Fibroblast of skin of left biceps (primary cell): ENCODE measurements around the gene ACIN1.
A peak's percentile ranks its signal among the peaks of the same experiment; 100 is the strongest.

Source experiments
- DNase-seq, 2 experiments: peaks; one replicate each; pipeline ENCODE4 v3.0.0-alpha.2; 2013; ENCODE audit warnings: low read depth in 2 of 2

The ACIN1 gene

DNA sequence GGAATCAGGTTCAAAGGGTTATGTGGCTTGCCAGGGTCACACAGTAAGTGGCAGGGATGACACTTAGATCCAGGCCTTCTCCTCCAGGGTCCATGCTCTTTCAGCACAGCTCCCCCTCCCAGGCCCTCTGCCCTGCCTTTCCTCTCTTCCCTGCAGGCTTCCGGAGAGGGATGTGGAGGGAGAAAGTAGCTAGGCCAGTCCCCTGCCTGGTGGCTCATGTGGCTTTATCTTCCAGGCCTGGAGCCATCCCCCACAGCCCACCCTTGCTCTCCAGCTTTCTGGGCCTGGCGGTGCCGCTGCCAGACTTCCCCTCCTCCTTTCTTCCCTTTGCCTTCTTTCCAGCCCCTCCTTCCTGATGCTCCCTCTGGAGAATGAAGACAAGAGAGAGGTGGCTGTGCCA, 51.2 kb downstream of the ACIN1 start:
- DNase-seq = no peak

DNA sequence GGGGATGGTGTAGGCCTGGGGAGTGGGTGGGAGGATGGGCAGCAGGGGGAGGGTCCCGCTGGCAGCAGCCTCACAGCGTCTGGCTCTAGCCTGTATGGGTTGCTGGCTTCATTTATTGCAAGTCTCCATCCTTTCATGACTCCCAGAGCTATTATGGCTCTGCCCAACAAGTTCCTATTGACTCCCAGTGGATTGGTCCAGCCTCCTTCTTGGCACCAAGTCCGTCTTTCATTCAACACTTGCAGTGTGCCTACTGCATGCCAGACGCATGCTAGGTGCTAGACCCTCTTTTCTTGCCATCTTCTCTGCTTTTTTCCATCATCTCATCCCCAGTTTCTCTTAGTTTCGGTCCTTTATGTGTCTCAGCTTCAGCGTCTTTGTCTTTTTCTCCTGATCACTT, 51.8 kb downstream of the ACIN1 start:
- no peak for DNase-seq

DNA sequence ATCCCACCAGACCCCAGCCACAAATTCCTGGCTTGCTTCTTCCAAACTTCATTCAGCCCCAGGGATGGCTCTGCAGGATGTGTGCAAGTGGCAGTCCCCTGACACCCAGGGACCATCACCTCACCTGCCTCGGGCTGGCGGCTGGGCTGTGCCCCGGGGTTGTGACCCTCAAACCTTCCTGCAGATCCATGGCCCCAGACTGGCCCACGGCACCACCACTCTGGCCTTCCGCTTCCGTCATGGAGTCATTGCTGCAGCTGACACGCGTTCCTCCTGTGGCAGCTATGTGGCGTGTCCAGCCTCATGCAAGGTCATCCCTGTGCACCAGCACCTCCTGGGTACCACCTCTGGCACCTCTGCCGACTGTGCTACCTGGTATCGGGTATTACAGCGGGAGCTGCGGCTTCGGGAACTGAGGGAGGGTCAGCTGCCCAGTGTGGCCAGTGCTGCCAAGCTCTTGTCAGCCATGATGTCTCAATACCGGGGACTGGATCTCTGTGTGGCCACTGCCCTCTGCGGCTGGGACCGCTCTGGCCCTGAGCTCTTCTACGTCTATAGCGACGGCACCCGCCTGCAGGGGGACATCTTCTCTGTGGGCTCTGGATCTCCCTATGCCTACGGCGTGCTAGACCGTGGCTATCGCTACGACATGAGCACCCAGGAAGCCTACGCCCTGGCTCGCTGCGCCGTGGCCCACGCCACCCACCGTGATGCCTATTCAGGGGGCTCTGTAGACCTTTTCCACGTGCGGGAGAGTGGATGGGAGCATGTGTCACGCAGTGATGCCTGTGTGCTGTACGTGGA, 52.6 kb downstream of the ACIN1 start, which contains the start of gene PSMB11:
Gene PSMB11 (plus strand): TSS at position 51 of the 804 bp plus-strand sequence. CDS start 14 bp downstream, at position 65.
- DNase-seq = no peak

DNA sequence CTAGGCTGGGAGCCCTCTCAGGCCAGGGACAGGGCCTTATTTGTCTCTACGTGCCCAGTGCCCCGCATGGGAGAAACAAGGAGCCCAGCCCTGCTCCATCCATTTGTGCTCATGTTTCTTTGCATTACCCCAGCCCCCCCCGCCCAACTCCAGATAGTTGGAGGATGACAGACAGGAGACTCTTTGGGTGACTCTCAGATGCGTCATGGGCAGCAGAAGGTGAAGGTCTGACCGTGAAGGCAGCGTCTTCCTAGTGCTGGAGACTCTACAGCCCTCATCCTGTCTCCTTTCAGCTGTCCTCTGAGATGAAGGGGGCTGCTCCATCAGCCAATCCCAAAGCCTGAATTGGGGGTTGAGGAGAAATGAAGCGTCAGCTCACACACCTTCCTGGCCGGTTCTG, 53.2 kb downstream of the ACIN1 start:
- no peak for DNase-seq

DNA sequence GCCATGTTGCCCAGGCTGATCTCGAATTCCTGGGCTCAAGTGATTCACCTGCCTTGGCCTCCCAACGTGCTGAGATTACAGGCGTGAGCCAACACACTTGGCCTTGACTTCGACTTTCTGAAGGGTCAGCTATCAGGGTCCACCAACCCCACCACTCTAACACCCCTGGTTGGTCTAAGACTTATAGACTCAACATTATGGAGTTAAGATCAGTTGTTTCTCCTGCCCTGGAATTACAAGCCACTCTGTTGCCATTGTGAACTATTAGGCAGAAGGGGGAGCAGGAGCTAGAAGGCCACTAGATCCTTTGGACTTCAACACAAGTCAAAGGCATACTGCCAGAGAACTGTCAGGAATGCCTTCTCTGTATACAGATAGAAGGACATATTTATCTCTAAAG, 54.8 kb downstream of the ACIN1 start:
- DNase-seq = no peak

DNA sequence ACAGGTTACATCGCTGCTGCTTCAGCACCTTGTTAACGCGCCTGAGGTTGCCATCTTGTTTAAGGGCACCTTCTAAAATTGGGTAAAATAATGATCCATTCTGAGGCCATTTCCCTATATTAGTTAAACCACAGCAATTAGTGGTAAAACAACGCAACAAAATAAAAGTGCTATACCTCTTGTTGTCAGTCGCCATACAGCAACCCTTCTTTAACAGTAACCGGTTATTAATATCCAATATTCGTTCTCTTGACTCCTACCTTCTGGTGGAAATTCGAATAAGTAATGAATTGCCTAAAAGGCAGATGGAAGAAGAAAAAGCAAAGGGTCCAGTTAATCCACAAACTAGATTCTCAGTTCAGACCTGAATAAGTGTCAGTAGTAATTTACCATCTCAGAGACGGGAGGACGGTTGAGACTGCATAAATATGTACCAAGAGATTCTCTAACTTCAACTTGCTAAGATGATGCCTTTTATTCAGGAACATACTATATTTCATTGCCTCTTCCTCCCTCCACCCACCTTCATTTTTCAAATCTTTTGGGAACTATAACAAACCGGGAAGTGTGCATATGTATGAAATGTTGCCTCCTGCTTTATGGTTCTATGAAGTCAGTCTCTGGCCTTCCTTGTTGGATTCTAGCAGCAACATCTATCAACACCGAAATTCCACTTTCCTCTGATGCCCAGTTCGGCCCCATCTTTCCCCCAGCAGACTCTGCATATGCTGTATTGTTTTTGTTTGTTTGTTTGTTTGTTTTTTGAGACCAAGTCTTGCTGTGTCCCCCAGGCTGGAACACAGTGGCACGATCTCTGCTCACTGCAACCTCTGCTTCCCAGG, 59.4 kb downstream of the ACIN1 start:
- DNase-seq = no peak

GRCh38 chr14:23034498-23035302, 60.2 kb downstream of the ACIN1 start, which contains the start of gene PSMB5:
Gene PSMB5 (minus strand): TSS chr14:23034900. CDS start chr14:23034881, 19 bp downstream.
- DNase-seq = peak; percentile 82

DNA sequence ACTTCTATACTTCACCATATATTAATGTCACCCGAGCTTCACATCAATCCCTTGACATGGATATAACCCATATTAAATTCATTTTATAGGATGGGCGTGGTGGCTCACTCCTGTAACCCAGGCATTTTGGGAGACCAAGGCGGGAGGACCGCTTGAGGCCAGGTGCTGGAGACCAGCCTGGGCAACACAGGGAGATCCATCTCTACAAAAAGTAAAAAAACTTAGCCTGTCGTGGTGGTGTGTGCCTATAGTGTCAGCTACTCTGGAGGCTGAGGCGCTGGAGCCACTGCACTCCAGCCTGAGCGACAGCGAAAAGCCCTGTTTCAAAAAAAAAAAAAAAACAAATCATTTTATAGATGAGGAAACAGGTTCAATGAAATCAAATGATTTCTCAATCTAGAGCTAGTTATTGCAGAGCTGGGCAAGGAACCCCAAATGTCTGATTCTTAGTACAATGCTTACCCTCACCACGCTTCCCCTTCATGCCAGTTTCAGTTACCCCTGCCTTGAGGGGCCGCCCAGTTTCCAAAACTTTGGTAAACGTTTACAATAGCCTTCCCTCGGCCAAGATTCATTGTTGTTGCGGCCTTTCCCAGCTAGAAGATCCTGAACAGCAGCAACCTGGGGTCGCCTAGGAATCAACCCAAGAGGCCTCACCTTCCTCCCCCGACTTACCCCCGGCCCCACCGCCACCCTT, 61.0 kb downstream of the ACIN1 start:
- no peak for DNase-seq

DNA sequence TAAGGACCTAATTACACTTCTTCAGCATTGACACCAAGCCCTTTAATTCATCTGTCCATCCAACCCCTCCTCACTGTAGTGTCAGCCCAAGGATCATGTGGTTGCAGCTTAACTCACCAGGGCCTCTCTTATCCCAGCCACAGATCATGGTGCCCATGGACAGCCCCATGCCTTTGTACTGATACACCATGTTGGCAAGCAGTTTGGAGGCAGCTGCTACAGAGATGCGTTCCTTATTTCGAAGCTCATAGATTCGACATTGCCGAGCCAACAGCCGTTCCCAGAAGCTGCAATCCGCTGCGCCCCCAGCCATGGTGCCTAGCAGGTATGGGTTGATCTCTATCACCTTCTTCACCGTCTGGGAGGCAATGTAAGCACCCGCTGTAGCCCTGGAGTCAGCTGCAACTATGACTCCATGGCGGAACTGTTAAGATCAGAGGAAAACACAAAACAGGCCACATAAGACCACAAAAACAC, 61.6 kb downstream of the ACIN1 start:
- no peak for DNase-seq

GRCh38 chr14:23030936-23031335, 64.0 kb downstream of the ACIN1 start:
- no peak for DNase-seq

GRCh38 chr14:23028799-23029198, 66.1 kb downstream of the ACIN1 start:
- no peak for DNase-seq

- DNase-seq = no peak
These were observed 69.7 kb downstream of the ACIN1 start for GRCh38 chr14:23025151-23025814.

GRCh38 chr14:23024612-23025075, 70.3 kb downstream of the ACIN1 start:
- DNase-seq = no peak

- DNase-seq = no peak
These were observed 71.2 kb downstream of the ACIN1 start for GRCh38 chr14:23023795-23024152.

- DNase-seq = no peak
These were observed 71.7 kb downstream of the ACIN1 start for GRCh38 chr14:23023022-23023794.

DNA sequence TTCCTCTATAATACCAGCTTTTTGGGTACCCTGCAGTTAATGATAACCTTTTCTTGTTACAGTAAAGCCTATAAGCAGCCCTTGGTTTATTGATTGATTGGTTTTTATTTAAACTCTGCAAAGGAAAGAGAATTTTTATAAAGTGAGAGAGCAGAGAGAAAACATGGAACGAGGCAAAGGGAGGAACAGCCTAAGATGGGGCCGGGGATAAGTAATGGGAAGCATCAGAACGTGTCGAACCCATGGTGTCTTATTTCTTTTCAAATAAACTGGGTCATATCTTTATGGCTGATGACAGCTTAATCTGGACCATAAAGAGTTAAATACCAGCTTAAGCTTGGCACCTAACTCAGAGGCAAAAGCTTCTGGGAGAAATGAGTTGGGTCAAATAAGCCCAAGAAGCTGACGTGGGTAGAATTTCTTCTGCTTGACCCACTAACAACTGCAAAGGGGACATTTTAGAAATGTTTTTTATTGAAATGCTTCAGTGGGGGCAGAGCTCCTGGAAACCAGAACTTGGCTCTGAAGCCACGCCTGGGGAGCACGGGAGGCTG, 73.0 kb downstream of the ACIN1 start:
- no peak for DNase-seq

DNA sequence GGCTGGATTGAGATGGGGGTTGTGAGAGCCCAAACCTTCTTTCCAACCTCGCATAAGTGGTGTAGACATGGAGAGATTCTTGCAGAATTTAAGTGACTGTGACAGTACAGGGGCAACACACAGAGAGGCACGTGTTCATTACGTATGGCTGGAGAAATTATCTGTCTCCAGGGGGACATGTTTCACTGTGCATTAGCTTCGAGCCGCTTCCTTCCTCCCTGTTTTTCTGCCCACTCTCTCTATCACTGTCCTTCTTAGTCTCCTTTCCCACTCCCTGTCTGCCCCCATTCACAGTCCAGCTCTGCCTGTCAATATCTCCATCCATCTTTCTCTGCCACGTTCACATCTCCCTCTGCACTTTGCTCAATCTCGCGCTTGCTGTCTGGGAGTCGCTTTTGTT, 73.5 kb downstream of the ACIN1 start:
- no peak for DNase-seq

DNA sequence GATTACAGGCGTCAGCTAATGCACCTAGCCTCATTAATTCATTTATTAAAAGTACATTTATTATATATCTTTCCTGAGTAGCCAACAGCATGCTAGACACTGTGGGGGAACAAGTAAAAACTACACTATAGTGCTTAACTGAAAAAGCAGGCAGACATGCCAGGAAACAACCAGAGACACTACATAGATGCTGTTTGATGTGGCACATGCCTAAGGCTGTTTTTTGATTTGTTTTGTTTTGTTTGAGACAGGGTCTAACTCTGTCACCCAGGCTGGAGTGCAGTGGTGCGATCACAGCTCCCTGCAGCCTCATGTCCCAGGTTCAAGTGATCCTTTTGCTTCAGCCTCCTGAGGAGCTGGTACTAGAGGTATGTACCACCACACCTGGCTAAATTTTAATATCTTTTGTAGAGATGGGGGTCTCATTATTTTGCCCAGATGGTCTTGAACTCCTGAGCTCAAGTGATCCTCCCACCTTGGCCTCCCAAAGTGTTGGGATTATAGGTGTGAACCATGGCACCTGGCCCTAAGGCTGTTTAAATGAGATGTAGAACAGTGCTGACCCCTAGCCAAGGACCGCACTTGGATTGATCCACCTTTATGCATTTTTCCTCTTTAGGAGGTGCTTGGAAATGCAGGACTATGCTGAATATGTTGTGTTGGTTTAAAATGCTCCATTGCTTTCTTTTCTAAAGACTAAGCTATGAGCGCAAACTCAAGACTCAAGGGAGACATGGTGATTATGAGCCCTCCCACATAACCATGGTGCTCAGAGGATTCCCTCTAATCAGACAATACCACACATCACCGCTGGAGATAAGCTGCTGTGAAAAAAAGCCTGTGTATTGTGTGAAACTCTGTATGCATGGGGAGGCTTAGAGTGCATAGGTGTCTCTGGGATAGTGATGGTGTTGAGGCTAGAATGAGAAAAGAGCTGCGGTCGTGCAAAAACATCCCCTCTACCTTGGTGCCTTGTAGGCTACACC, 74.5 kb downstream of the ACIN1 start:
- no peak for DNase-seq
